Astrocyte (in vitro differentiated cells and primary cell): ENCODE measurements around the gene TMCC1. TPM values are rescaled to one million over a fixed set of nuclear protein-coding genes. Genes with fewer than 3 reads are reported as not detected.
A peak's percentile ranks its signal among the peaks of the same experiment; 100 is the strongest.

Experiments used
- DNase-seq: peaks from one replicate; pipeline ENCODE4 v3.0.0-alpha.2; 2010; ENCODE audit warnings: low read depth
- FAIRE-seq: peaks from 2 replicates; lab custom pipeline; 2011; peaks lifted over from hg19 to GRCh38; lab: Jason Lieb, UNC
- H2AFZ ChIP-seq: 2 replicates; pipeline ENCODE4 v1.6.0; 2012; ENCODE audit warnings: low read depth, low read length, inconsistent platforms
- H3K27ac ChIP-seq: 2 replicates; pipeline ENCODE4 v1.5.1; 2011; ENCODE audit warnings: low read depth, low read length, inconsistent platforms
- H3K27me3 ChIP-seq: 2 replicates; pipeline ENCODE4 v1.6.0; 2011; ENCODE audit warnings: low read length, inconsistent platforms; ENCODE audit not compliant: insufficient read depth
- H3K36me3 ChIP-seq: 2 replicates; pipeline ENCODE4 v1.5.1; 2011; ENCODE audit warnings: low read length, inconsistent platforms; ENCODE audit not compliant: insufficient read depth
- H3K4me1 ChIP-seq: 2 replicates; pipeline ENCODE4 v1.5.1; 2011; ENCODE audit warnings: low read length, inconsistent platforms; ENCODE audit not compliant: insufficient read depth
- H3K4me2 ChIP-seq: 2 replicates; pipeline ENCODE4 v1.6.0; 2012; ENCODE audit warnings: low read length, inconsistent platforms
- H3K4me3 ChIP-seq: 2 replicates; pipeline ENCODE4 v1.5.1; 2011; ENCODE audit warnings: low read depth, mild to moderate bottlenecking, low read length, inconsistent platforms; ENCODE audit not compliant: insufficient read depth
- H3K79me2 ChIP-seq: 2 replicates; pipeline ENCODE4 v1.6.0; 2012; ENCODE audit warnings: mild to moderate bottlenecking, low read length, inconsistent platforms; ENCODE audit not compliant: insufficient read depth
- H3K9ac ChIP-seq: 2 replicates; pipeline ENCODE4 v1.6.0; 2012; ENCODE audit warnings: mild to moderate bottlenecking, low read length, inconsistent platforms
- H3K9me3 ChIP-seq: 2 replicates; pipeline ENCODE4 v1.5.1; 2012; ENCODE audit warnings: low read depth, mild to moderate bottlenecking, low read length, inconsistent platforms; ENCODE audit not compliant: insufficient read depth
- H4K20me1 ChIP-seq: 2 replicates; pipeline ENCODE4 v1.6.0; 2012; ENCODE audit warnings: low read length, inconsistent platforms; ENCODE audit not compliant: insufficient read depth
- H3K27ac Mint-ChIP-seq: one replicate; pipeline ENCODE4 v1.8.0; 2021; ENCODE audit warnings: mild to moderate bottlenecking, mixed read lengths; ENCODE audit not compliant: unreplicated experiment
- H3K27me3 Mint-ChIP-seq: one replicate; pipeline ENCODE4 v1.8.0; 2021; ENCODE audit warnings: low read depth, mixed read lengths; ENCODE audit not compliant: unreplicated experiment
- H3K36me3 Mint-ChIP-seq: one replicate; pipeline ENCODE4 v1.8.0; 2021; ENCODE audit warnings: low read depth, mixed read lengths; ENCODE audit not compliant: unreplicated experiment
- H3K4me1 Mint-ChIP-seq: one replicate; pipeline ENCODE4 v1.8.0; 2021; ENCODE audit warnings: low read depth, mixed read lengths; ENCODE audit not compliant: unreplicated experiment
- H3K4me3 Mint-ChIP-seq: one replicate; pipeline ENCODE4 v1.8.0; 2021; ENCODE audit warnings: mild to moderate bottlenecking, moderate library complexity, mixed read lengths; ENCODE audit not compliant: unreplicated experiment
- H3K9me3 Mint-ChIP-seq: one replicate; pipeline ENCODE4 v1.8.0; 2021; ENCODE audit warnings: mild to moderate bottlenecking, mixed read lengths; ENCODE audit not compliant: unreplicated experiment
- CTCF ChIP-seq: IDR thresholded peaks from 2 replicates; pipeline ENCODE4 v1.5.1; 2011; ENCODE audit warnings: low read depth, mild to moderate bottlenecking, inconsistent platforms, low read length, moderate library complexity; ENCODE audit not compliant: insufficient read depth
- EZH2 ChIP-seq: IDR thresholded peaks from 2 replicates; pipeline ENCODE4 v1.6.1; 2012; ENCODE audit warnings: mild to moderate bottlenecking, low read length, inconsistent platforms; ENCODE audit not compliant: insufficient read depth
- total RNA-seq: library from RNA; stranded (reverse); gene quantifications from 2 replicates; pipeline ENCODE4 v1.2.1, GENCODE V29; 2021

The TMCC1 gene
- total RNA-seq, 1 donor from 2014 or later: 37.9 TPM

- TF ChIP-seq EZH2 (no peak), CTCF (no peak)
- no peak for DNase-seq
- no peaks in the 10 kb centered on the region for H3K9me3 ChIP-seq
- H4K20me1 ChIP-seq: peaks cover 5% of the 10 kb centered on the region
- H3K79me2 ChIP-seq: peaks cover 5% of the 10 kb centered on the region
- H3K4me2 ChIP-seq: no peak overlapping the region
- no peak overlapping the region for H2AFZ ChIP-seq
- H3K27ac ChIP-seq: no peak overlapping the region
- H3K27ac Mint-ChIP-seq: no peak overlapping the region
- H3K9me3 Mint-ChIP-seq: no peaks in the 10 kb centered on the region
- H3K9ac ChIP-seq: no peak overlapping the region
- no peak for FAIRE-seq
- H3K4me3 ChIP-seq: no peak overlapping the region
- H3K27me3 ChIP-seq: no peaks in the 10 kb centered on the region
- H3K36me3 Mint-ChIP-seq: peaks cover 6% of the 10 kb centered on the region
- no peaks in the 10 kb centered on the region for H3K27me3 Mint-ChIP-seq
- peaks cover 12% of the 10 kb centered on the region for H3K4me1 Mint-ChIP-seq
- no peak overlapping the region for H3K4me3 Mint-ChIP-seq
- H3K36me3 ChIP-seq: no peaks in the 10 kb centered on the region
- H3K4me1 ChIP-seq: no peaks in the 10 kb centered on the region
Observed at GRCh38 chr3:129708328-129708861, 185.1 kb downstream of the TMCC1 start.

- Histone ChIP-seq H3K27me3 (no peaks in the 10 kb centered on the region), H3K36me3 (no peaks in the 10 kb centered on the region), H3K4me2 (no peak overlapping the region), H3K27ac (no peak overlapping the region), H2AFZ (no peak overlapping the region), H3K4me3 (no peak overlapping the region), H3K9ac (no peak overlapping the region), H4K20me1 (peaks cover 12% of the 10 kb centered on the region), H3K4me1 (no peaks in the 10 kb centered on the region), H3K79me2 (peaks cover 6% of the 10 kb centered on the region), H3K9me3 (no peaks in the 10 kb centered on the region)
- Mint-ChIP-seq H3K27ac (peak overlapping the region; percentile 19), H3K9me3 (no peaks in the 10 kb centered on the region), H3K4me3 (no peak overlapping the region), H3K27me3 (no peaks in the 10 kb centered on the region), H3K4me1 (peaks cover 24% of the 10 kb centered on the region), H3K36me3 (peaks cover 6% of the 10 kb centered on the region)
- TF ChIP-seq CTCF: no peak
- TF ChIP-seq EZH2: no peak
- FAIRE-seq (no peak), DNase-seq (no peak)
Observed at GRCh38 chr3:129705274-129705673, 188.2 kb downstream of the TMCC1 start.

- H3K36me3 Mint-ChIP-seq: peaks cover 6% of the 10 kb centered on the region
- no peak overlapping the region for H3K4me3 Mint-ChIP-seq
- Histone ChIP-seq H3K27me3 (no peaks in the 10 kb centered on the region), H3K79me2 (peaks cover 4% of the 10 kb centered on the region), H3K27ac (no peak overlapping the region), H3K4me2 (no peak overlapping the region), H4K20me1 (peaks cover 12% of the 10 kb centered on the region), H3K36me3 (no peaks in the 10 kb centered on the region), H3K9me3 (no peaks in the 10 kb centered on the region), H3K4me1 (no peaks in the 10 kb centered on the region), H3K4me3 (no peak overlapping the region), H2AFZ (no peak overlapping the region), H3K9ac (no peak overlapping the region)
- H3K4me1 Mint-ChIP-seq: peaks cover 24% of the 10 kb centered on the region
- FAIRE-seq (peak; percentile 9), DNase-seq (no peak)
- H3K27ac Mint-ChIP-seq: peak overlapping the region; percentile 66
- no peaks in the 10 kb centered on the region for H3K27me3 Mint-ChIP-seq
- no peak for TF ChIP-seq CTCF
- no peak for TF ChIP-seq EZH2
- H3K9me3 Mint-ChIP-seq: no peaks in the 10 kb centered on the region
Observed at GRCh38 chr3:129703913-129704312, 189.6 kb downstream of the TMCC1 start.
